WTC11 (cell line): ENCODE results near the gene DENND1B.

Source experiments
- CREB1 ChIP-seq: sonication (generic); formaldehyde crosslinking; IDR thresholded peaks from 2 replicates; pipeline ENCODE4 v1.8.0; 2023; ENCODE audit warnings: mild to moderate bottlenecking, missing genetic modification reagents
- CREM ChIP-seq: sonication (generic); formaldehyde crosslinking; IDR thresholded peaks from 2 replicates; pipeline ENCODE4 v1.8.1; 2022; ENCODE audit warnings: mild to moderate bottlenecking, missing genetic modification reagents, moderate library complexity
- NFE2L1 ChIP-seq: sonication (generic); formaldehyde crosslinking; IDR thresholded peaks from 2 replicates; pipeline ENCODE4 v1.8.1; 2023; ENCODE audit warnings: missing genetic modification reagents
- TP53 ChIP-seq: sonication (generic); formaldehyde crosslinking; IDR thresholded peaks from 2 replicates; pipeline ENCODE4 v1.8.1; 2023; ENCODE audit warnings: mild to moderate bottlenecking, missing genetic modification reagents
- ZNF423 ChIP-seq: fragments of 250-450 bp; sonication (Bioruptor Pico); IDR thresholded peaks from 2 replicates; pipeline ENCODE4 v2.1.2; 2022; ENCODE audit warnings: mild to moderate bottlenecking, moderate library complexity
- TF ChIP-seq, protein P1 (sequence below): fragments of 200-600 bp; IDR thresholded peaks from 2 replicates; pipeline ENCODE4 v1.8.0; 2022; ENCODE audit warnings: antibody characterized with exemption

DNA sequence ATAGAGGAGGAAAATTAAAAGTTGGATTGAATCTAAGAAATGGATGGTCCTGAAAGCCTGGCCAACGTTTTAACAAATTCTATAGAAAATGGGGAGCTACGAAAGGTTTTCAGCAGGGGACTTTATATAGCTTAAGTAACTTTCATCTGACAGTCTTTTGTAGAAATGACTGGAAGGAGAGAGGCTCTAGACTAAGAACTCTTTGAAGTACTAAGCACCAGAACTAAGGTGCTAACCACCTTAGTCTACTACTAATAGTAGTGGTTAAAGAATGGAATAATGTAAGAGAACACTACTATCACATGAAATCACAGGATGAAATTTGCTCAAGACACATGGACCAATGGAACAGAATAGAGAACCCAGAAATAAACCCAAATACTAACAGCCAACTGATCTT lies 126.1 kb downstream of the DENND1B start:
- TF ChIP-seq CREM (CRISPR knock-in tag) (no peak), TP53 (CRISPR knock-in tag) (no peak), CREB1 (CRISPR knock-in tag) (no peak), NFE2L1 (CRISPR knock-in tag) (no peak), ZNF423 (CRISPR knock-in tag) (no peak)
- TF ChIP-seq, protein P1, sequence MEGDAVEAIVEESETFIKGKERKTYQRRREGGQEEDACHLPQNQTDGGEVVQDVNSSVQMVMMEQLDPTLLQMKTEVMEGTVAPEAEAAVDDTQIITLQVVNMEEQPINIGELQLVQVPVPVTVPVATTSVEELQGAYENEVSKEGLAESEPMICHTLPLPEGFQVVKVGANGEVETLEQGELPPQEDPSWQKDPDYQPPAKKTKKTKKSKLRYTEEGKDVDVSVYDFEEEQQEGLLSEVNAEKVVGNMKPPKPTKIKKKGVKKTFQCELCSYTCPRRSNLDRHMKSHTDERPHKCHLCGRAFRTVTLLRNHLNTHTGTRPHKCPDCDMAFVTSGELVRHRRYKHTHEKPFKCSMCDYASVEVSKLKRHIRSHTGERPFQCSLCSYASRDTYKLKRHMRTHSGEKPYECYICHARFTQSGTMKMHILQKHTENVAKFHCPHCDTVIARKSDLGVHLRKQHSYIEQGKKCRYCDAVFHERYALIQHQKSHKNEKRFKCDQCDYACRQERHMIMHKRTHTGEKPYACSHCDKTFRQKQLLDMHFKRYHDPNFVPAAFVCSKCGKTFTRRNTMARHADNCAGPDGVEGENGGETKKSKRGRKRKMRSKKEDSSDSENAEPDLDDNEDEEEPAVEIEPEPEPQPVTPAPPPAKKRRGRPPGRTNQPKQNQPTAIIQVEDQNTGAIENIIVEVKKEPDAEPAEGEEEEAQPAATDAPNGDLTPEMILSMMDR: no peak
